ENCODE data around the gene LMO1. TPM values are rescaled to one million over a fixed set of nuclear protein-coding genes. Genes with fewer than 3 reads are reported as not detected.

The LMO1 gene
- total RNA-seq, 1 donor = not detected

DNA sequence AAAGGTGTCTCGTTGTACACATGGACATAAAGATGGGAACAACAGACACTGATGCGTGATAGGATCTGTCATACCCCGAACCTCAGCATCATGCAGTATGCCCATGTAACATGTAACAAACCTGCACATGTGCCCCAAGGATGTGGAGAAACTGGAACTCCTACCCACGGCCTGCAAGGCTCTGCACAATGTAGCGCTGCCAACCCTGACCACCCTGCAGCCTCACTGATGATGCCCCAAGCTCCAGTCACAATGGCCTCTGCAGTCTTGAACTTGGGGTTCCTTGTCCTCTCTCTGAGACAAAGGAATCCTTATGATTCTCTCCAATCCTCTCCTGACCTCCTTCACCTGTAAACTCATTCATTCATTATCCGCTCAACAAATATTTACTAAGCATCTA, 14.2 kb downstream of the LMO1 start:
- H3K9me3 ChIP-seq (ENCODE audit: low read depth, low read length) = no peaks in the 10 kb centered on the region
- no peak overlapping the region for H3K4me3 ChIP-seq (ENCODE audit: low read length)
- no peaks in the 10 kb centered on the region for H3K4me1 ChIP-seq (ENCODE audit: insufficient read depth, low read length)
- H3K27me3 ChIP-seq (ENCODE audit: insufficient read depth, low read length) = no peaks in the 10 kb centered on the region

DNA sequence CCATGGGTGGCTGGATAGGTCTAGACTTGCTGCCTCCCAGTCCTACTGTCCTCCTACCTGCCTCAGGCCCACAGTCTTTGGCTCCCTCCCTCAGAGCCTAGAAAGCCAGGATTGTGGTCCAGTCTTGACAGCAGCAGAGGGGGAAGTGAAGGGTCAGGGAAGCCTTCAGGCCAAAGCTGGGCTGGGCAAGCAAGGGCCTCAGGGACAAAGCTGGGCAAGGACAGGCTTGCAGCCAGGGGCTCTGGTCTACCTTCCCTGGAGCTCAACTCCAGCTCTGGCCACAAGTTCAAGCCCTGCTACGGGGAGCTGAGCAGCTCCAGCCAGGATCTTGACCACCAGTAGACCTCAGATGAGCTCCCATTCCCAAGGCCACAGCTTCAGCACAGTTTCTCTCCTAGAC, 14.9 kb downstream of the LMO1 start:
- Histone ChIP-seq H3K9me3 (ENCODE audit: low read depth, low read length) (no peaks in the 10 kb centered on the region), H3K4me1 (ENCODE audit: insufficient read depth, low read length) (no peaks in the 10 kb centered on the region), H3K4me3 (ENCODE audit: low read length) (no peak overlapping the region), H3K27me3 (ENCODE audit: insufficient read depth, low read length) (no peaks in the 10 kb centered on the region)

DNA sequence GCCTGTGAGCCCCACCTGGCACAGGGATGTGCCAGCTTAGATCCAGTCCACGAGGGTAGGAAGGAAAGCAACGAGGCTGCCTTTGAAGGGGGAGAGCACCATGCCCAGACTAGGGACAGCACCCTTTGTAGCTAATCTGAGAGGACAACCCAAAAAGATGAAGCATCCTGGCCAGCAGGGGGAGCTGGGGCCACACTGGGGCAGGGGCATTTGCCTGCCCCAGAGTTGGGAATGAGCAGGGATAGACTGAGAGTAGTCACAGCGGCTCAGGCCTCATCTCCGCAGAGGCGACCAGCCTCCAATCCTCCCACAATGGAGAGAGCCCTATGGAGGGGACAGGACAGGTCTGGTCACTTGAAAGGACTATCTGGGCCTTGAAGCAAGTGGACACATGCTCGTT, 16.4 kb downstream of the LMO1 start:
- H3K4me1 ChIP-seq (ENCODE audit: insufficient read depth, low read length) = no peaks in the 10 kb centered on the region
- no peak overlapping the region for H3K4me3 ChIP-seq (ENCODE audit: low read length)
- H3K27me3 ChIP-seq (ENCODE audit: insufficient read depth, low read length) = no peaks in the 10 kb centered on the region
- no peaks in the 10 kb centered on the region for H3K9me3 ChIP-seq (ENCODE audit: low read depth, low read length)

DNA sequence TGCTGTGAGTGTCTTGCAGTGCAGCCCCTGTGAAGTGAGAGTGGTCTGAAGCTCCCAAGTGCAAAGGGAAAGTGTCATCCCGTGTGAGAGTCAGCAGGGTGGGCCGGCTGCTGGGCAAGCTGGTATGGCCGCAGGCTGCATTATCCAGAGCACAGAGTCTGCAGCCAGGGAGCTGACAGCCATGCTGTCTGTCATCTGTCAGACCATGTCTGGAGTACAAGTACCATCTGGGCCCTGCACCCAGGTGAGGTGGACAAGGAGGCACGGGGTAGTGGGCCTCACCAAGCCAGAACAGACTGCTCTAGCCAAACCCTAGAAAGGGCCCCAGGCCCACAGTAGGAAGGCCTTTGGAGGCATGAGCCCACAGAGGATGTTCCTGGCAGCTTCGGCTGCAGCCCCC, 20.2 kb downstream of the LMO1 start:
- no peaks in the 10 kb centered on the region for H3K4me1 ChIP-seq (ENCODE audit: insufficient read depth, low read length)
- H3K9me3 ChIP-seq (ENCODE audit: low read depth, low read length) = no peaks in the 10 kb centered on the region
- no peaks in the 10 kb centered on the region for H3K27me3 ChIP-seq (ENCODE audit: insufficient read depth, low read length)
- H3K4me3 ChIP-seq (ENCODE audit: low read length) = no peak overlapping the region

DNA sequence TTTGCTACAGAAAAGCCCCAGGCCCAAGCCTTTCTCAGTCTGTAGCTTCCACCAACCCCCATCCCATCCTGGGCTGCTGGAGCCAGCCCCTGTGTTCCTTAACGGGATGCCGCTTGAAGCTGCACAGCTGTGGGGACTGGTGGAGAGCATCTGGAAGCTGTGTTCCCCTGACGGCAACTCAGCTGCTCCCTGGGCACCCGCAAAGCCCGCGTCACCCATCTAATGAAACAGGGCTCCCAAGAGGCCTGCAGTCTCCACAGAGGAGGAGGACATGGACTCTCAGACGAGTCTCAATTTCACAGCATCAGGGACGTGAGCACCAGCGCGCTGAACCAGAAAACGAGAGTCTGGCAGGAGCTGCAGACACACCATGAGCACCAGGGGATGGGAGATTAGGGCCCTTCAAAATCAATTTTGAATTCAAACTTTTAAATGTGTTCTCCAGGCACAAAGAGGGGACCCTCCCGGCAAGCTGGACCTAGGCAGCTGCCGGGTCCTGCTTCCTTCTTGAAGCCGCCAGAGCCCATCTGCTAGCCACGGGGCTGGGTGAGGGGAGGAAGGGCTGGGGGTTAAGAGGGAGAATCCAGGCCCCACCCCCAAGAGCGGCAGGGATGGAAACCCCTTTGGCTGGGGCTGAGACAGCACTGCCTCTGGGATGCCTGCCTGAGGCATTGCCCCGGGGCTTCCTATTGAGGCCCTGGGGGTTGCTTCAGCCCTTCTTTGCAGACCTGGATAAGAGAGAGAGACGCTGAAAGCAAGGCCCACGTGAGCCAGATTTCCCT, 21.0 kb downstream of the LMO1 start:
- no peaks in the 10 kb centered on the region for H3K27me3 ChIP-seq (ENCODE audit: insufficient read depth, low read length)
- no peak overlapping the region for H3K4me3 ChIP-seq (ENCODE audit: low read length)
- H3K4me1 ChIP-seq (ENCODE audit: insufficient read depth, low read length) = no peaks in the 10 kb centered on the region
- no peaks in the 10 kb centered on the region for H3K9me3 ChIP-seq (ENCODE audit: low read depth, low read length)

DNA sequence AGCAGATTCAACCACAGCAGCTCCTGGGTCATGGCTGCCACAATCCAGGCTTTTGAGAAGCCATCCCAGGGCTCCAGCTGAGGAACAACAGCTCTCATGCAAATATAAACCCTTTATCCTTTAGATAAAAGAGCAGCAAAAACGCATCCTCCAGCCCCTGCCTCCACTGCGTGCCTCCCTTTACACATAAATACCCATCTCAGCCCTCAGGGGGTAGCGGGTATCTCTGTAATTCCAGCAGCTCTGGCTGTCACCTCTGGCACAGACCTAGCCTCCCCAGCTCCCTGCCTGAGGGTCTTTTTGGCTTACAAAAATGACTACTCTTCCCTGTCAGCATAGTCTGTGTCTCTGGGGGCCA, 21.6 kb downstream of the LMO1 start:
- H3K4me1 ChIP-seq (ENCODE audit: insufficient read depth, low read length) = no peaks in the 10 kb centered on the region
- H3K9me3 ChIP-seq (ENCODE audit: low read depth, low read length) = no peaks in the 10 kb centered on the region
- H3K27me3 ChIP-seq (ENCODE audit: insufficient read depth, low read length) = no peaks in the 10 kb centered on the region
- no peak overlapping the region for H3K4me3 ChIP-seq (ENCODE audit: low read length)

DNA sequence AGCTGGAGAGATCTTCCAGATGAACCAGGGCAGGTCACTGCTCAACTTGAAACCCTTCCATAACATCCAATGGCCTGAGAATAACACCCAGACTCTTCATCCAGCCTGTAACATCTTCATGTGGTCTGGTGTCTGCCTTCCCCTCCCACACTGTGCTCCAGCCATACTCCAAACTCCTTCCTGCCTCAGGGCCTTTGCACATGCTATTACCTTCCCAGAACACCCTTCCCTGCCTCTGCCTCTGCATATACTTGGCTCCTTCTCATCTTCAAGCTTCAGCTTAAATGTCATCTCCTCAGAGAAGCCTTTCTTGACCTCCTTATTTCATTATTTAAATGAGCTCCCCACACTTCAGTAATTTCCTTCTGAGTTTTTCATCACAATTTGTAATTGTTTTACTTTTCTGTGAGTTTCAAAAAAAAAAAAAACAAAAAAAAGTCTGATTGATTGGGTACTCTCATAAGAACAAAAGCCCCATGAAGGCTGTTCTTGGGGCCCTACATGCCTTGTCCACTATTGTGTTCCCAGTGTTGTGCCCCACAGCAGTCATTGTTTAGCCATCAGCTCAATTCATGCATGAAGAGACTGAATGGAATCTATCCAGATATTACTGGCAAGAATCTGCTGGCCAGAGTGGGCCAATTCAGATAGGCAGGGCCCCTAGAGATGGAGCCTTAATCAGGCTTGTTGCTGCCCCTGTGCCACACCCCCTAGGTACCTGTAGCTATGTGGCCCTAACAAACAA, 22.1 kb downstream of the LMO1 start:
- no peaks in the 10 kb centered on the region for H3K27me3 ChIP-seq (ENCODE audit: insufficient read depth, low read length)
- H3K4me1 ChIP-seq (ENCODE audit: insufficient read depth, low read length) = no peaks in the 10 kb centered on the region
- no peak overlapping the region for H3K4me3 ChIP-seq (ENCODE audit: low read length)
- no peaks in the 10 kb centered on the region for H3K9me3 ChIP-seq (ENCODE audit: low read depth, low read length)

DNA sequence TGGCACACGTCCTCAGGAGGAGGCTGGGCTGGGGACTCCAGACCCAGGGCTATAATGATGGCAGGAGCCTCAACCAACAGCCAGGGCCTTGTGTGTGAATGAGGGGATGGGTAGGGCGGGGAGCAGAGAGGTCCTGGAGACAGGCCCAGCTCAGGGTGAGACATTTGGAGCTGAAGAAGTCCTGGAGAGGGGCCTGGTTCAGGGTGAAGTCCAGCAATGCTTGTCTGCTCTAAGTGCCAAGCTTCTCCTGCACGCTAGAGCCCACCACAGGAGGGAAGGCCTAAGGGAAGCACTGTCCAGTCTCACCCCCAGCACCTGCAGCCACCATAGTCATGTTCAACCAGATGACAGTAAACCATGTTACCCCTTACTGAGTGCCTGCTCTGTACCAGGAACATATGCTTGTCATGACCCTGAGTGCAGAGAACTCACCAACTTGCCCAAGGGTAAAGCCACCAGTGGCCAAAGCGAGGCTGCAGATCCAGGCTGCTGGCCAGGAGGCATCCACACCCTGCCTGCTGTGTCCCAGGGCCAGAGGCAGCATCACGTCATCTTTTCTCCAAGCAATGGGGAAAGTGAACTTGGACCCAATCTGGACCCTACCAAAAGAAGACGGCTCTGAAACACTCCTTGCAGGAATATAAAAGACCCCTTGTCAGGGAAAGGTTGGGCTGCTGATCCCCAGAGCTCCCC, 24.0 kb downstream of the LMO1 start:
- no peaks in the 10 kb centered on the region for H3K27me3 ChIP-seq (ENCODE audit: insufficient read depth, low read length)
- H3K4me3 ChIP-seq (ENCODE audit: low read length) = no peak overlapping the region
- no peaks in the 10 kb centered on the region for H3K9me3 ChIP-seq (ENCODE audit: low read depth, low read length)
- no peaks in the 10 kb centered on the region for H3K4me1 ChIP-seq (ENCODE audit: insufficient read depth, low read length)

DNA sequence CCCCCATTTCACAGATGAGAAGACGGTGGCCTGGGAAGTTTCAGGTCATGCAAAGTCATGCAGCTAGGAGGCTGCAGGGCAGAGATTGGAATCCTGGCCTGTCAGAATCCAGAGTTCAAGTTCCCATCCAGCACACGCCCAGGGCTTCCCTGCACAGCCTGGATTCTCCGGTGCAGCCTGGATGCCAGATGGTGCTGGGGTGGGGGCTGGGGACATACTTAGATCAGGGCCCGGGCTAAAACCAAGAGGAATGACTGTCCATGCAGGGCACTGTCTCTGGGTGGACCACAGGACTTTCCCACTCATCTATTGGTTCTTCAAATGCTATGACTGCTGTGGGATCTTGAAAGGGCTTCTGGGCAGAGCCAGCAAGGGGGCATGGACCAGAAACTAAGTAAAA, 24.6 kb downstream of the LMO1 start:
- Histone ChIP-seq H3K4me3 (ENCODE audit: low read length) (no peak overlapping the region), H3K27me3 (ENCODE audit: insufficient read depth, low read length) (no peaks in the 10 kb centered on the region), H3K9me3 (ENCODE audit: low read depth, low read length) (no peaks in the 10 kb centered on the region), H3K4me1 (ENCODE audit: insufficient read depth, low read length) (no peaks in the 10 kb centered on the region)

DNA sequence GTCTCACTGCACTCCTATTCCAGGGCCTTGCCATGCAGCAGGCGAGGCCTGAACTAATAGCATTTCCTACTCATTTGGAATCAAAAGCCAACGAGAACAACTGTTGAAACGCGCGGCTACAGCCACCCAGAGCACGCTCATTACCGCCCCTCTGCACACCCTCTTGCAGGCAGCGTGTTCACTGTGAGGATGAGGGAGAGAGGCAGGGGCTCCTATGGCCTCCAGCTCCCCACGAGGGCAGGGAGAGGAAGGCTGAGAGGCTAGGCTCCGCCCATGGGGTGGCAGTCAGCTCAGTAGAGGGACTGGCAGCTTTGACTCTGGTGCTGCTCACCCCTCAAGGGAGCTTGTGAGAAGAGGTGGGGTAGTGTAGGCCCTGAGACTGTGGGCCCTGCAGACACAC, 26.2 kb downstream of the LMO1 start:
- no peaks in the 10 kb centered on the region for H3K27me3 ChIP-seq (ENCODE audit: insufficient read depth, low read length)
- no peak overlapping the region for H3K4me3 ChIP-seq (ENCODE audit: low read length)
- no peaks in the 10 kb centered on the region for H3K9me3 ChIP-seq (ENCODE audit: low read depth, low read length)

DNA sequence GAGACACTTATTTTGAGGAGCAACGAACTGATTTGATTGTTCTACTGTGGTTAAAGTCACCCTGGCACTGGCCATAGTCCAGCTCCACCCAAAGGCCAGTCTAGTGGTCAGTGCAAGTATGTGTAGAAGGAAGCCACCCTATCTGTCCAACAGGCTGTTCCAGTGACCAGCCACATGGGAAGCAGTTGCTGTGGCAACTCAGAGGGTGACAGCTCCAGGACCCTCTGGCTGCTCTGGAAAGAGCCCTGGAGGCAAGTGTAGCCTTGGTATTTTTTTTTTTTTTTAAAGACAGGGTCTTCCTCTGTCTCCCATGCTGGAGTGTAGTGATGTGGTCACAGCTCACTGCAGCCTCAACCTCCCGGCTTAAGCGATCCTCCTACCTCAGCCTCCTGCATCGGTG, 27.8 kb downstream of the LMO1 start:
- H3K4me3 ChIP-seq (ENCODE audit: low read length) = no peak overlapping the region
- H3K27me3 ChIP-seq (ENCODE audit: insufficient read depth, low read length) = no peaks in the 10 kb centered on the region
- no peaks in the 10 kb centered on the region for H3K4me1 ChIP-seq (ENCODE audit: insufficient read depth, low read length)
- H3K9me3 ChIP-seq (ENCODE audit: low read depth, low read length) = no peaks in the 10 kb centered on the region

More for the DNA sequence above, 26.2 kb downstream of the LMO1 start:
- no peaks in the 10 kb centered on the region for H3K4me1 ChIP-seq (ENCODE audit: insufficient read depth, low read length)

DNA sequence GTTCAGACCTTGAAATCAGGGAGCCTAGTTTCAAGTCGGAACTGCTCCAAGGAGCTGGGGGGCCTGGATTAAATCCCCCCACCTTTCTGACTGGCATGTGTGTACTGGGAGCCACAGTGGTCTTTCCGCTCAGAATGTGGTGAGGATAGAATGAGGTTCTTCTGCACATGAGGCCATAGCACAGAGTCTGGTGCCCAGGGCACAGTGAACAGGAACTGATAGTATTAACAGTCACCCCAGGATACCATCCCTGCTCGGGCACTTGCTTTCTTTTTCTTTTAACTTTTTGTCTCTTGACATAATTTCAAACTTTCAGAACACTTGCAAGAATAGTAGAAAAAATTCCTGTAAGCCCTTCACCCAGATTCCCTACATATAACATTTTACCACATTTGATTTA, 28.8 kb downstream of the LMO1 start:
- Histone ChIP-seq H3K4me1 (ENCODE audit: insufficient read depth, low read length) (no peaks in the 10 kb centered on the region), H3K9me3 (ENCODE audit: low read depth, low read length) (no peaks in the 10 kb centered on the region), H3K4me3 (ENCODE audit: low read length) (no peak overlapping the region), H3K27me3 (ENCODE audit: insufficient read depth, low read length) (no peaks in the 10 kb centered on the region)

DNA sequence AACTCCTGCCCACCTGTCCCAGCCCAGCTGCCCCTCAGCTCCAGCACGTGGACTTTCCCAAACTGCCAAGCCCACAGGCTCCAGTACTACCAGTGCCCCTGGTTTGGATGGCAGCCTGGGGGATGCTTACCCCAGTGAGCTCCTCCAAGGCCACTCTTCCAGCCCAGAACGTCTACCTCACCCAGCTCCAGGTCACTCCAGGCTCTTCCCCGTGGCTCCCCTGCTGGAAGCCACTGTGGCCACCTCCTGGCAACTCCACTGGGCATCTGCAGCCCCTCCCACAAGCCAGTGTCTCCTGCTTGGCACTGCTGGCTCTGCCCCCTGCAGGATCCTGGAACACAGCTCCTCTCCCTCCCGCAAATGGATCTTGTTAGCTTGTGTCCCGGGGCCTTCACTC, 29.3 kb downstream of the LMO1 start:
- Histone ChIP-seq H3K4me3 (ENCODE audit: low read length) (no peak overlapping the region), H3K9me3 (ENCODE audit: low read depth, low read length) (no peaks in the 10 kb centered on the region), H3K4me1 (ENCODE audit: insufficient read depth, low read length) (no peaks in the 10 kb centered on the region), H3K27me3 (ENCODE audit: insufficient read depth, low read length) (no peaks in the 10 kb centered on the region)

DNA sequence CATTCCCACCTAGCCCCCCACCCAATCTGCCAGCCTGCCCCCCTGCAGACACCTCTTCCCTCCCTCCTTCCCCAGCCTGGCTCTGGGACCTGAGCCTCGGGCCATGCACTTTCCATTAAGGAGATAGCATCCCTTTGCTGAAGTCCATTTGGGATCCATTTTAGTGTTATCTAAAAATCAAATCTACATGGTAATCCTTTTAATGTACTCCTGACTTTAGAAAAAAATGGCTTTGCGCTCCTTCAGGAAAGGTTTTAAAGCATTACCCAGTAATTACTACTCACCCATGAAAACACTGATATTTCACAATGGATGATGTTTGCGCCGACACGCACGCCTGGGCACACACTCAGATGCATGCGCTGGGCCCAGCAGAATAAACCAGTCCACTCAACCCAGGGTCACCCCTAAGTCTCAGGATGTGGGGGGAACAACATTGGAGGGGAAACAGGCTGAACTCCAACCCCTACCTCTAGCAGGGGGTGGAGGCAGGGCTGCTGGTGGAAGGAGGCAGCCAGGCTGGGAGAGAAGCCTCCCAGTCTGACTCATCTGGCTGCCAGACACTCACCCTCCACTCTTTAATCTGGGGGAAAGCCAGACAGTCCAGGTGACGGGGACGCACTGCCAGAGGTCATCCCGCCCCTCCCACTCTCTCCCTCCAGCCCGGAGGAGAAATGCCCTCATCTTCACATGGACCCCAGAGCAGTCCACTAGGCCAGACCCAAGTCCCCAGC, 29.8 kb downstream of the LMO1 start:
- Histone ChIP-seq H3K4me3 (ENCODE audit: low read length) (no peak overlapping the region), H3K9me3 (ENCODE audit: low read depth, low read length) (no peaks in the 10 kb centered on the region), H3K27me3 (ENCODE audit: insufficient read depth, low read length) (no peaks in the 10 kb centered on the region), H3K4me1 (ENCODE audit: insufficient read depth, low read length) (no peaks in the 10 kb centered on the region)

Measured in mononuclear cell (primary cell).